PFSK-1 (cell line): ENCODE results near the gene PAQR8.

ENCODE experiments used
- FOXP2 ChIP-seq: optimal IDR thresholded peaks from 2 replicates; pipeline ENCODE3; 2011; ENCODE audit warnings: borderline replicate concordance, control low read depth, inconsistent platforms; ENCODE audit not compliant: insufficient read depth; ENCODE audit errors: extremely low read length, extremely low read depth
- POLR2AphosphoS5 ChIP-seq: IDR thresholded peaks from 2 replicates; pipeline ENCODE4 v1.6.1; 2012; ENCODE audit warnings: low read depth, mild to moderate bottlenecking, control low read depth, low read length, moderate library complexity
- REST ChIP-seq, 2 experiments: IDR thresholded peaks; 2 replicates each; pipeline versions ENCODE4 v1.6.1 to v1.8.0; 2011 to 2012; ENCODE audit warnings: low read depth in 2 of 2, low read length in 2 of 2, control low read depth in 1 of 2, inconsistent platforms in 1 of 2, mild to moderate bottlenecking in 1 of 2, moderate library complexity in 1 of 2; ENCODE audit not compliant: insufficient read depth in 1 of 2
- SIN3A ChIP-seq: IDR thresholded peaks from 2 replicates; pipeline ENCODE4 v1.6.1; 2012; ENCODE audit warnings: mild to moderate bottlenecking, low read length, moderate library complexity, borderline replicate concordance; ENCODE audit not compliant: insufficient read depth
- TAF1 ChIP-seq: IDR thresholded peaks from 2 replicates; pipeline ENCODE4 v1.6.1; 2012; ENCODE audit warnings: low read length, control low read depth, borderline replicate concordance; ENCODE audit not compliant: insufficient read depth

PAQR8 gene

GRCh38 chr6:52435345-52435744, 73.4 kb downstream of the PAQR8 start:
- no peak for TF ChIP-seq FOXP2
- TF ChIP-seq SIN3A = no peak
- TF ChIP-seq REST (IDR thresholded peaks at IDR 0.05; ENCODE audit: insufficient read depth in 1 of 2, low read depth in 2 of 2, low read length in 2 of 2) = no peak
- TF ChIP-seq POLR2AphosphoS5 = no peak
- TF ChIP-seq TAF1 = no peak

- TF ChIP-seq POLR2AphosphoS5 = no peak
- no peak for TF ChIP-seq SIN3A
- TF ChIP-seq FOXP2 = no peak
- no peak for TF ChIP-seq TAF1
- no peak for TF ChIP-seq REST (IDR thresholded peaks at IDR 0.05; ENCODE audit: insufficient read depth in 1 of 2, low read depth in 2 of 2, low read length in 2 of 2)
These were observed 77.0 kb downstream of the PAQR8 start for GRCh38 chr6:52438926-52439325.

DNA sequence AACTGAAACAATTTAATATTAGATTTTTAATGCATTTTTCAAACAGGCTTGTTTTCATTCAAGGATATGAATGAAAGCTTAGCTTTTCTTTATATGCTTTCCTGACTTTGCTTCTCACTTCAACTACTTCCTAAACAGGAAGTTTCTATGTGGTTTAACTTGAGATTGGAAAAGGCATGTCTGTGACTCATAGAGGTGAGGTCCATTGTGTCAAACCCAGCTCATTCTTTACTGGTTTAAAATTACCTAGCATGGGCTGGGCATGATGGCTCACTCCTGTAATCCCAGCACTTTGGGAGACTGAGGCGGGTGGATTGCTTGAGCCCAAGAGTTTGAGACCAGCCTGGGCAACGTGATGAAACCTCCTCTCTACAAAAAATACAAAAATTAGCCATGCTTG, 92.6 kb downstream of the PAQR8 start:
- TF ChIP-seq REST (IDR thresholded peaks at IDR 0.05; ENCODE audit: insufficient read depth in 1 of 2, low read depth in 2 of 2, low read length in 2 of 2) = no peak
- no peak for TF ChIP-seq POLR2AphosphoS5
- TF ChIP-seq TAF1 = no peak
- no peak for TF ChIP-seq SIN3A
- no peak for TF ChIP-seq FOXP2

DNA sequence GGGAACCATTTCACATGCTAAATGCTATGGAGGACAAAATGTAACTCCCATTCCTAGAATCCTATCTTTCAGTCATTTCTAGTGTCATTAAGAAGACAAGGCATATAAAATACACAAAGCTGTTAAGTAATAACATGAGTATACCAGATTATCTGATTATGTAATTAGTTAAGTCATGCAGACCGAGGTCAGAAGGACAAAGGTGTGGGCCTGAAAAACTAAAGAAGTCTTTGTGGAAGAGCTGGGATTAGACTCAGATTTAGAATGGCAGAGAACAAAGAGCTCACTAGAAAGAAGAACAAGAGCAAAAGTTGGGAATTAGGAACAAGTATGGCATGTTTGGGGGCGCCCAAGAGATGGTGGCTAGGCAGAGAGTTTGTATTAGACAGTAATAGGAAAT, 95.1 kb downstream of the PAQR8 start:
- TF ChIP-seq TAF1 = no peak
- no peak for TF ChIP-seq POLR2AphosphoS5
- TF ChIP-seq REST (IDR thresholded peaks at IDR 0.05; ENCODE audit: insufficient read depth in 1 of 2, low read depth in 2 of 2, low read length in 2 of 2) = no peak
- no peak for TF ChIP-seq FOXP2
- TF ChIP-seq SIN3A = no peak
